Prostate gland (tissue), 2 donors: ENCODE data around the gene DAAM1.

Experiments used
- CTCF ChIP-seq, 4 experiments: fragments of 200-600 bp in 2 of 4; fragments of 450-650 bp in 2 of 4; sonication (generic) in 2 of 4; IDR thresholded peaks; 1 replicate in 3 of 4; 2 replicates in 1 of 4; pipeline ENCODE4 v1.5.1; 2016 to 2019; ENCODE audit warnings: antibody characterized with exemption in 4 of 4, mild to moderate bottlenecking in 2 of 4, moderate library complexity in 2 of 4
- POLR2A ChIP-seq: fragments of 450-650 bp; IDR thresholded peaks from one replicate; pipeline ENCODE4 v1.6.1; 2016; ENCODE audit warnings: antibody characterized with exemption, mild to moderate bottlenecking

GRCh38 chr14:59267046-59267445 is 78.6 kb downstream of the DAAM1 start:
- TF ChIP-seq CTCF (IDR thresholded peaks at IDR 0.05) = no peak
- no peak for TF ChIP-seq POLR2A
